MM.1S (cell line): ENCODE measurements around the gene DELE1.

ENCODE experiments used
- DNase-seq: peaks from one replicate; pipeline ENCODE4 v3.0.0-alpha.2; 2015
- H2AFZ ChIP-seq: fragments of 300-600 bp; sonication (generic); 2 replicates; pipeline ENCODE4 v1.6.0; 2016; ENCODE audit warnings: antibody characterized with exemption, low read length
- H3F3A ChIP-seq: fragments of 300-600 bp; sonication (generic); 2 replicates; pipeline ENCODE4 v1.6.1; 2016; ENCODE audit warnings: mild to moderate bottlenecking, antibody characterized with exemption, low read length, moderate library complexity, mixed read lengths; ENCODE audit not compliant: insufficient read depth
- H3K27ac ChIP-seq: fragments of 300-600 bp; sonication (generic); 2 replicates; pipeline ENCODE4 v1.5.1; 2016; ENCODE audit warnings: mild to moderate bottlenecking, low read length
- H3K27me3 ChIP-seq: fragments of 300-600 bp; sonication (generic); replicated peaks from 2 replicates; pipeline ENCODE4 v1.6.0; 2016; ENCODE audit warnings: low read length; ENCODE audit not compliant: insufficient read depth
- H3K36me3 ChIP-seq: fragments of 300-600 bp; sonication (generic); replicated peaks from 2 replicates; pipeline ENCODE4 v1.6.1; 2016; ENCODE audit warnings: mild to moderate bottlenecking, low read length, mixed read lengths; ENCODE audit not compliant: insufficient read depth
- H3K4me1 ChIP-seq: fragments of 300-600 bp; sonication (generic); 2 replicates; pipeline ENCODE4 v1.6.1; 2016; ENCODE audit warnings: low read length, mixed read lengths
- H3K4me2 ChIP-seq: fragments of 300-600 bp; sonication (generic); 2 replicates; pipeline ENCODE4 v1.6.0; 2016; ENCODE audit warnings: low read depth, low read length
- H3K4me3 ChIP-seq: fragments of 300-600 bp; sonication (generic); 2 replicates; pipeline ENCODE4 v1.5.1; 2016; ENCODE audit warnings: low read length, mixed read lengths
- H3K79me2 ChIP-seq: fragments of 300-600 bp; sonication (generic); 2 replicates; pipeline ENCODE4 v1.6.1; 2016; ENCODE audit warnings: mixed run types, low read length, mixed read lengths
- H3K9ac ChIP-seq: fragments of 300-600 bp; sonication (generic); 2 replicates; pipeline ENCODE4 v1.6.1; 2016; ENCODE audit warnings: low read length, mixed read lengths
- H3K9me2 ChIP-seq: fragments of 300-600 bp; sonication (generic); replicated peaks from 2 replicates; pipeline ENCODE4 v1.6.1; 2016; ENCODE audit warnings: mild to moderate bottlenecking, low read length, mixed read lengths; ENCODE audit not compliant: insufficient read depth
- H3K9me3 ChIP-seq: fragments of 300-600 bp; sonication (generic); replicated peaks from 2 replicates; pipeline ENCODE4 v1.6.1; 2016; ENCODE audit warnings: mild to moderate bottlenecking, low read length, mixed read lengths; ENCODE audit not compliant: insufficient read depth
- H4K20me1 ChIP-seq: fragments of 300-600 bp; sonication (generic); 2 replicates; pipeline ENCODE4 v1.6.1; 2016; ENCODE audit warnings: mild to moderate bottlenecking, low read length, moderate library complexity, mixed read lengths; ENCODE audit not compliant: insufficient read depth
- EZH2 ChIP-seq: fragments of 300-600 bp; sonication (generic); optimal IDR thresholded peaks from 2 replicates; pipeline ENCODE3; 2017; ENCODE audit warnings: low read depth, mild to moderate bottlenecking, antibody characterized with exemption, low read length, mixed read lengths
- EZH2phosphoT487 ChIP-seq: fragments of 300-600 bp; sonication (generic); IDR thresholded peaks from 2 replicates; pipeline ENCODE4 v1.6.1; 2018; ENCODE audit warnings: antibody characterized with exemption, low read length
- TF ChIP-seq, protein P1 (sequence below): fragments of 300-600 bp; sonication (generic); IDR thresholded peaks from 2 replicates; pipeline ENCODE4 v1.5.1; 2016; ENCODE audit warnings: antibody characterized with exemption, low read length, mixed read lengths

Gene DELE1

DNA sequence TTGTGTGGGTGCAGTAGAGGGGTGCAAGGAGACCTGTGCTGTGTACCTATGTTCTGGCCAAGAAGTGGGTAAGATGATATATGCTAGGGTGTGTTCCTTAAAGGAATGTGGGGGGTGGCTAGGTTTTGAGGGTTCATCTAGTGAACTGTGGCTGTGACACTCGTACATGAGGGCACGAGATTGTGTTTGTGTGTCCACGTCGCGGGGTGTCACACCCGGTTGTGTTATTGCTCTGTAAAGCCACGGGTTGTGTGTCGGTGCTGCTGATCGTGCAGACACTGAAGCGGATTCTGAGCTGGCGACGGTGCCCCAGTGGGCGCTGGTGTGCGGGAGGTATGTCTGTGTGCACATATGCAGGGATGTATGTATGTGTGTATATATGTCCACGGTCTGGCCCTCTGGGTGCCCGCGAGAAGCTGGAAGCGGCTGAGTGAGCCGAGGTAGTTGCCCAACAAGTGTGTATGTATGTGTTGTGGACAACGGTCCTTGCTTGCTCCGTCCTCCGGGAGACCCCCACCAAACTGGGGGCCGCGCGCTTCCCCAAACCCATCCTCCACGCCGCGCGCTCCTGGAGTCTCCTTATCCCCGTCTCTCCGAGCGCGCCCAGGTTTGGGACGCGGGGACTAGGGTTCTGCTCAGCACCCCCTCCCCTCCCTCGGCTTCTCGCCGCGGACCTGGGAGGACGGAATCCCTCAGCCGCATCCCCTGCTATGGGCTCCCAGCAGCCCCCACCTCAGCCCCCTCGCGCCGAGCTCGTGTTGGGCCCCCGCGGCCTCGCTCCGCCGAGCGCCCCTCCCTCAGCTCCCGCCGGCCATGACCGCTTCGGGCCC is 46.1 kb upstream of the DELE1 start:
- no peak overlapping the region for H3K27ac ChIP-seq
- H3K4me1 ChIP-seq, result peaks cover 37% of the 10 kb centered on the region
- peak overlapping the region; percentile 70 for H3K9ac ChIP-seq
- peak; percentile 17 for DNase-seq
- H3K9me3 ChIP-seq, result no peaks in the 10 kb centered on the region
- peak overlapping the region; percentile 53 for H2AFZ ChIP-seq
- H4K20me1 ChIP-seq, result no peaks in the 10 kb centered on the region
- H3K4me2 ChIP-seq, result peak overlapping the region; percentile 95
- H3K79me2 ChIP-seq, result no peaks in the 10 kb centered on the region
- peak overlapping the region; percentile 71 for H3K4me3 ChIP-seq
- TF ChIP-seq, protein P1, sequence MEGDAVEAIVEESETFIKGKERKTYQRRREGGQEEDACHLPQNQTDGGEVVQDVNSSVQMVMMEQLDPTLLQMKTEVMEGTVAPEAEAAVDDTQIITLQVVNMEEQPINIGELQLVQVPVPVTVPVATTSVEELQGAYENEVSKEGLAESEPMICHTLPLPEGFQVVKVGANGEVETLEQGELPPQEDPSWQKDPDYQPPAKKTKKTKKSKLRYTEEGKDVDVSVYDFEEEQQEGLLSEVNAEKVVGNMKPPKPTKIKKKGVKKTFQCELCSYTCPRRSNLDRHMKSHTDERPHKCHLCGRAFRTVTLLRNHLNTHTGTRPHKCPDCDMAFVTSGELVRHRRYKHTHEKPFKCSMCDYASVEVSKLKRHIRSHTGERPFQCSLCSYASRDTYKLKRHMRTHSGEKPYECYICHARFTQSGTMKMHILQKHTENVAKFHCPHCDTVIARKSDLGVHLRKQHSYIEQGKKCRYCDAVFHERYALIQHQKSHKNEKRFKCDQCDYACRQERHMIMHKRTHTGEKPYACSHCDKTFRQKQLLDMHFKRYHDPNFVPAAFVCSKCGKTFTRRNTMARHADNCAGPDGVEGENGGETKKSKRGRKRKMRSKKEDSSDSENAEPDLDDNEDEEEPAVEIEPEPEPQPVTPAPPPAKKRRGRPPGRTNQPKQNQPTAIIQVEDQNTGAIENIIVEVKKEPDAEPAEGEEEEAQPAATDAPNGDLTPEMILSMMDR, result no peak
- TF ChIP-seq EZH2phosphoT487 (no peak), EZH2 (no peak)
- H3K27me3 ChIP-seq, result peaks cover 26% of the 10 kb centered on the region
- H3K36me3 ChIP-seq, result no peaks in the 10 kb centered on the region
- peaks cover 4% of the 10 kb centered on the region for H3F3A ChIP-seq
- no peaks in the 10 kb centered on the region for H3K9me2 ChIP-seq

DNA sequence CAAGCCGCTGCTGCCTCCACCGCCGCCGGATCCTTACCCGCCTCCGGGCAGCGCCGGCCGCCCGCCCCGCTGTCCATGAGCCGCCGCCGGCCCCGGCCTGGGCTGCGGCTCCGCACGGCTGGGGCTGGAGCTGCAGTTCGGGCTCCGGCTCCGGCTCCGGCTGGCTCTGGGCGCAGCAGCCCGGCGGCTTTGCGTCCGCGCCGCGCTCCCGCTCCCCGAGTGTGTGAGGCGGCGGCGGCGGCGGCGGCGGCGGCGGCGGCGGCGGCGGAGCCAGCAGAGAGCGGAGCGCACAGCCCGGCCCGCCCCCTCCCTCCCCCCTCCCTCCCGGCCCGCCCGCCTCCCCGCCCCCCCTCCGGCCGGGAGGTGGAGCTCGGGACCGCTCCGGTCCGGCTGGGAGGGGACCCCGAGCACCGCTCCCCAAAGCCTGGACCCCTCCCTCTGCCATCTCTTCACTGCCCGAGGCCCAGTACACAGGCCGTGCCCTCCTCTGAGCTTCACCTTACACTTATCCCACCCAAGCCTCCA is 45.4 kb upstream of the DELE1 start, which contains the start of gene PCDH1:
PCDH1 (minus strand) TSS at position 225 of the 525 bp plus-strand sequence; CDS start at position 77, 148 bp downstream.
- peaks cover 37% of the 10 kb centered on the region for H3K4me1 ChIP-seq

DNA sequence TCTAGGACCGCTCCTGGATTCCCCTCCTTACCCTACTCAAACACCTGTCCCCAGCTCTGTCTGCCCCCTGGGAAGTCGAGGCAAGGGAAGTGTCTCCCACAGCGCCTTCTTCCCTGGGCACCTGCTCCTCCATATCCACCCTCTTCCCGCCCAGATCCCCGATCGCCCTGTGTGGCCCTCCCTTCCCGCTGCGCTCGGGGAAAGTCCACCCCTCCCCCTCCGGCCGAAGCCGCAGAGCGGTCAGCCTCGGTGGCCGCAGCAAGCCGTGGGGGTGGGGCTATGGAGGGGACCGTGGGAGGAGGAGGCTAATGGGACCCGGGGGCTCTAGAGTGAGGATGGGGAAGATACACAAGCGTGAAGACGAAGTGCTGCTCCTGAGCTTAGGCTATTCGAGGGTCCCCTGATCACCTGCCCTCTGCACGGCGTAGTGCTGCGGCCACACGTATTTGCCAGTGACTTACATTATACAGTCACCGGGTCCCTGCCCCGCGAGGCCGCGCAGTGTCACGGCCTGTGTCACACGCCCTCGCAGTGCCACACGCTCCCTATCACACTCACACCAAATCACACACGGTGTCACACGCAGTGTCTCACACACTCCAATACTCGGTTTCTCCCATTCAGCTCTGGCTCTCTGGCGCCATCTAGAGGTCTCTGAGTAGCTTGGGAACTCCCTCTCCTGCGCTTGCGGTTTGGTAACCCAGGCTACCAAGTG is 44.8 kb upstream of the DELE1 start:
- Histone ChIP-seq H3K4me2 (peak overlapping the region; percentile 97), H2AFZ (peak overlapping the region; percentile 67), H3K36me3 (no peaks in the 10 kb centered on the region), H3K4me3 (peak overlapping the region; percentile 61), H3K27me3 (peaks cover 37% of the 10 kb centered on the region), H3K9me2 (no peaks in the 10 kb centered on the region), H3K79me2 (no peaks in the 10 kb centered on the region), H3K9me3 (no peaks in the 10 kb centered on the region), H3K9ac (peak overlapping the region; percentile 64), H3K27ac (peak overlapping the region; percentile 38; the same call in 1 of the 2 replicates), H3K4me1 (peaks cover 37% of the 10 kb centered on the region), H4K20me1 (no peaks in the 10 kb centered on the region), H3F3A (peaks cover 4% of the 10 kb centered on the region)
- TF ChIP-seq, protein P1, result peak; percentile 99
- no peak for TF ChIP-seq EZH2phosphoT487
- DNase-seq, result peak; percentile 95

More for the DNA sequence above, 45.4 kb upstream of the DELE1 start, which contains the start of gene PCDH1:
- Histone ChIP-seq H3K4me2 (peak within 1 kb of the TSS; percentile 97), H3K27me3 (peaks cover 31% of the 10 kb centered on the region), H3K9me3 (no peaks in the 10 kb centered on the region), H3K27ac (peak within 1 kb of the TSS; percentile 38; the same call in 1 of the 2 replicates), H2AFZ (peak within 1 kb of the TSS; percentile 67), H4K20me1 (no peaks in the 10 kb centered on the region), H3K9ac (peak within 1 kb of the TSS; percentile 70), H3K4me3 (peak within 1 kb of the TSS; percentile 71), H3F3A (peaks cover 4% of the 10 kb centered on the region), H3K9me2 (no peaks in the 10 kb centered on the region), H3K36me3 (no peaks in the 10 kb centered on the region), H3K79me2 (no peaks in the 10 kb centered on the region)
- peak; percentile 62 for DNase-seq
- TF ChIP-seq, protein P1, result no peak
- TF ChIP-seq EZH2 (no peak), EZH2phosphoT487 (no peak)
